ENCODE data around the gene FUT4. TPM values are rescaled to one million over a fixed set of nuclear protein-coding genes. Genes with fewer than 3 reads are reported as not detected.
A peak's percentile ranks its signal among the peaks of the same experiment; 100 is the strongest.
"Not testable (repeated sequence)": the region's sequence is repeated elsewhere in the genome, so short reads cannot be mapped to it uniquely, and the experiment has no call there.

FUT4 gene
- total RNA-seq, 1 experiment from 2014 or later: 5.8 TPM

DNA sequence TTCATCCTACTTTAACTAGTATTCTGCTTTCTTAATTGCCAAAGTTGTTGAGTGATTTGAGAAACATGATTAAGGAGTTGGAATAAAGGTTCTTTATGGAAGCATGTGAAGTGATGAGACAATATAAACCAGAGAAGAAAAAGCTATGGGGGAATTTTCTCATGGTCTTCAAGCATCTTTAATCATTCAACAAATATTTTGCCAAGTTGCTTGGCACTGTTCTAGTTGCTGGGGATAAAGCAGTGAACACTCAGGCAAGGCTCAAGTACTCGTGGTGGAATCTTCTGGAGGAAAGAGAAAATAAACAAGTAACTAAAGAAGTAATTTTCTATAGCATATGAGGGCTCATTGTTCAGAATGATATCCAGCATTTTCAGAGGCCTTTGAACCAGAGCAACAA is 14.3 kb downstream of the FUT4 start:
- DNase-seq (ENCODE audit: low read depth): no peak
- in situ Hi-C loops (cut with HindIII; ENCODE audit: low pct_unique_long_range_greater_than_20kb, low sequenced_read_pairs): no loop called here

DNA sequence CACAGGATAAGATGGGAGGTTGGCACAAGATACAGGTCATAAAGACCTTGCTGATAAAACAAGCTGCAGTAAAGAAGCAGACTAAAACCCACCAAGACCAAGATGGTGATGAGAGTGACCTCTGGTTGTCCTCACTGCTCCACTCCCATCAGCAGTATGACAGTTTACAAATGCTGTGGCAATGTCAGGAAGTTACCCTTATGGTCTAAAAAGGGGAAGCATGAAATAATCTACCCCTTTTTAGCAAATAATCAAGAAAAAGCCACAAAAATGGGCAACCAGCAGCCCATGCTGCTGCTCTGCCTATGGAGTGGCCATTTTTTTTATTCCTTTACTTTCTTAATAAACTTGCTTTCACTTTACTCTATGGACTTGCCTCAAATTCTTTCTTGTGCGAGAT is 14.7 kb downstream of the FUT4 start:
- DNase-seq (ENCODE audit: low read depth): no peak
- in situ Hi-C loops (cut with HindIII; ENCODE audit: low pct_unique_long_range_greater_than_20kb, low sequenced_read_pairs): no loop called here

GRCh38 chr11:94558932-94559331 is 15.2 kb downstream of the FUT4 start:
- no peak for DNase-seq (ENCODE audit: low read depth)
- in situ Hi-C loops (cut with HindIII; ENCODE audit: low pct_unique_long_range_greater_than_20kb, low sequenced_read_pairs): no loop called here

DNA sequence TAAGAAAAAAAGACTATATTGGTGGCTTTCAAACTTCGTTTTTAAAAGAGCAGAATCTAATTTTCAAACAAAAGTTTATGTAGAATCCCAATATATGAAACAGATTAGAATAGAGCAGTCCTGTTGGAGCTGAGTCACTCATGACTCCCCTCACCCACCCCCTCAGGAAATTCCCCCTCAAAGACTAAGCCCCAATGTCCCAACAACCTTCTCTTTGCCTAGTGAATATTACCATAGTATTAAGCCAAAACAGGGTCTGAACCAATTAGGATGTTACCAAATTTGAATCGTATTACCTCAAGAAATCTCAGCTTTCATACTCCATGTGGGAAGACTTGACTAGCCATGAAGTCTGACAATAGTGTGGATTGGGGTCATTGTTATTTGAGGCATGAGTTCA is 15.6 kb downstream of the FUT4 start:
- DNase-seq (ENCODE audit: low read depth): no peak
- in situ Hi-C loops (cut with HindIII; ENCODE audit: low pct_unique_long_range_greater_than_20kb, low sequenced_read_pairs): no loop called here

- in situ Hi-C loops (cut with HindIII; ENCODE audit: low pct_unique_long_range_greater_than_20kb, low sequenced_read_pairs): no loop called here
These were observed 17.1 kb downstream of the FUT4 start for GRCh38 chr11:94560834-94561233.

GRCh38 chr11:94563176-94563847 is 19.6 kb downstream of the FUT4 start:
- DNase-seq (ENCODE audit: low read depth): peak; percentile 37
- in situ Hi-C loops (cut with HindIII; ENCODE audit: low pct_unique_long_range_greater_than_20kb, low sequenced_read_pairs): no loop called here

More at GRCh38 chr11:94560834-94561233, 17.1 kb downstream of the FUT4 start:
- DNase-seq (ENCODE audit: low read depth): no peak

DNA sequence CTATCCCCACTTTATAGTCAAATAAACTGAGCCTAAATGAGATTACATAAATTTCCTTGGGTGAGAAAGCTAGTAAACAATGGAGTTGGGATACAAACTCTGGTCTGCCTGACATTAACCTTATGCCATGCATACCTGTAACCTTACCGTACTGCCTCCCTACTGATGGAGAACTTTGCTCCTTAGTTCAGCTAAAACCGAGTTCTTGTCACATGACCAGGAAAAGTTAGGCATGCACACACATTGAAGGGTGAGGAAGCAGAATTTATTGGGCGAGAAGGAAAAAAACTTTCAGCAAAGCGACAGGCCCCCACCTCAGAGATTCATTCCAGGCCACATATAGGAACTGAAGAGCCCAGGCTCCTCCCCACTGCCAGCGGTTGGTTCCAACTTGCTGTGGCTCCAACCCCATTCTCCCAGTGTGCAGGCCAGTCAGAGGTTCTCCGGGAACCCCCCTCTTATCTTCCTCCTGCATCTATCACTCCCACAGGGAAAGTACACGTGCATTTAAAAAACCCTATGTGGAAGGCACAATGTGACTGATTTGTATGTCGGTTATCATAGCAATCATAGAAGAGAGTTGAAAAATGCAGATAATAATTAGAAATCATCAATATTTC is 20.2 kb downstream of the FUT4 start:
- DNase-seq (ENCODE audit: low read depth): peak; percentile 35
- in situ Hi-C loops (cut with HindIII; ENCODE audit: low pct_unique_long_range_greater_than_20kb, low sequenced_read_pairs): no loop called here

DNA sequence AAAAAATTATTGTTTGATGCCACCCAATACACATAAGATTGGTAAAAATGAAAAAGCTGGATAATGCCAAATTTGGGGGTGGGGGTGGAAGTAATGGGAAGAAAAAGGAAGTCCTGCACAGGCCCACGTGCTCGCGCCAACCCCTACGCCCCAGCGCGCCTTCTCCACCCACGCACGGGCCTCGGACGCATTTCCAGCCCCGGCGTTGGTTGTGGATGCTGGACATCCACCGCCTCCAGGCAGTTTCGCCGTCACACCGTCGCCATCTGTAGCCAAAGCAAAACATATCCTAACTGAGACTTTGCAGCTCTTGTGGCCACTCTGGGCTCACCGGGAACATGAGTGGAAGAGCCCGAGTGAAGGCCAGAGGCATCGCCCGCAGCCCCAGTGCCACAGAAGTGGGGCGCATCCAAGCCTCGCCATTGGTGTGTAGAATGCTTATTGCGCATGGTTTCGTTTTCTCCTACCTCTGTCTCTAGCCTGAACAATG is 23.5 kb downstream of the FUT4 start, which contains the start of gene PIWIL4:
TSS of gene PIWIL4 (plus strand) at position 188 of the 490 bp plus-strand sequence. CDS start at position 339, 151 bp downstream.
- in situ Hi-C loops (cut with HindIII; ENCODE audit: low pct_unique_long_range_greater_than_20kb, low sequenced_read_pairs): no loop called here
- no peak for DNase-seq (ENCODE audit: low read depth)

DNA sequence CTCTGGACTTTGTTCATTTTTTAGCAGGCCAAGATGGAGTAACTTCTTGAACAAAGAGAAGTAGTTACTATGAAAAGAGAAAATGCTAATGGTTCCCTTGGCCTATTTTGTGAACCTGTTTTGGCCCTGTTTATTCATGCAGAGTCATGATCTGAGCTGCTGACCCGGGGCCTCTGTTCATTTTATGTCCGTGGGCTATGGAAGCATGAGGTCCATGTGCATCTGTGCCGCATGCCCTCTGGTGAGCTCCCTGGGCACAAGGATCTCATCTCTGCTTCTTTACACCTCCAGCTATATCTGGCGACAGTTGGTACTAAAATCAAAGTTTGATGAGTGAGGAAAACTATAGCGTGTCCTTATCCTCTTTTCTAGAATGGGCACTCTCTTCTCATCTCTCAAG is 24.5 kb downstream of the FUT4 start:
- in situ Hi-C loops (cut with HindIII; ENCODE audit: low pct_unique_long_range_greater_than_20kb, low sequenced_read_pairs): no loop called here
- no peak for DNase-seq (ENCODE audit: low read depth)

DNA sequence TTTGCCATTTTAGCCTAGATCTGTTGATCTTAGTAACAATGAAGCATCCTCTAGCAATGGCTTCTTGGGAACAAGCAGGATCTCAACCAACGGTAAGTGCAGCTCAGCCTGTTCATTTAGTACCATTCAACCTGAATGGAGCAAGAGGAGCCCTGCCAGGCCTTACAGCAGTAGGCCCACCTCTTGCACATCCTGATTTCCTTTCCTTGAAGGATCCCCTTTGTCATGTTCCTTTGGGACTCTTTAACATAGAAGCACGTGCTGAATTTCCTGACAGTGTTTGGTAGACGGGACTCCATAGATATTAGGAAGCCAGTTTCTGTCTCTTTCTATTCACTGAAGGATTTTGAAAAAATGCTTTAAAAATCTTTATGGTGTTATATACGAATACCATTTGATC is 25.0 kb downstream of the FUT4 start:
- no peak for DNase-seq (ENCODE audit: low read depth)
- in situ Hi-C loops (cut with HindIII; ENCODE audit: low pct_unique_long_range_greater_than_20kb, low sequenced_read_pairs): no loop called here

GRCh38 chr11:94572975-94573374 is 29.3 kb downstream of the FUT4 start:
- DNase-seq (ENCODE audit: low read depth); in situ Hi-C loops (cut with HindIII; ENCODE audit: low pct_unique_long_range_greater_than_20kb, low sequenced_read_pairs): not testable (repeated sequence)

- no peak for DNase-seq (ENCODE audit: low read depth)
- in situ Hi-C loops (cut with HindIII; ENCODE audit: low pct_unique_long_range_greater_than_20kb, low sequenced_read_pairs): no loop called here
These were observed 30.7 kb downstream of the FUT4 start for GRCh38 chr11:94574193-94574961.

DNA sequence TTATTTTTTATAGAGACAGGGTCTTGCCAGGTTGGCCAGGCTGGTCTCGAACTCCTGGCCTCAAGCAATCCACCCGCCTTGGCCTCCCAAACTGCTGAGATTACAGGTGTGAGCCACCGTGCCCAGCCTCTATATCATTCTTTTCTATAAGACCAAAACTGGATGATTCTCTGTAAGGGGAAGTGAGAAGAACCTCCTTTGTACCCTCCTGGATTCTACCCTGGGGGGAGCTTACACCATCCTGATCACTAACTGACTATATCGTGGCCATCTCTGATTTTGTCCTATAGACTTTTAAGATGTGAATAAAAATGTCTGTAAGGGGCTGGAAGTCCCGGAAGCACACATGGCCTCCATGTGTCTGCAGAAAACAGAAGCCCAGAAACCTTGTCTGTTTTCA is 32.6 kb downstream of the FUT4 start:
- in situ Hi-C loops (cut with HindIII; ENCODE audit: low pct_unique_long_range_greater_than_20kb, low sequenced_read_pairs): no loop called here
- DNase-seq (ENCODE audit: low read depth): no peak

DNA sequence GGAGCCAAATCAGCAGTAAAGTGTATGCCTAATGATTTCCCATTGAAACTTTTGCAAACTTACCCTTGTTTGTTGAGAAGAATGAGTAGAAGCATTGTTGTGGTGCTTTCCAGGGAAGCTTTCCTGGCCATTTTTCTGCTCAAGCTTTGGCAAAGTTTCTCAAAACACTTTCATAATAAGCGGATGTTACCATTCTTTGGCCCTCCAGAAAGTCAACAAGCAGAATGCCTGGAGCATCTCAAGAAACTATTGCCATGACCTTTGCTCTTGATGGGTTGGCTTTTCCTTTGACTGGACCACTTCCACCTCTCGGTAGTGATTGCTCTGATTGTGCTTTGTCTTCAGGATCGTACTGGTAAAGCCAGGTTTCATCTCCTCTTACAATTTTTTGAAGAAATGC is 34.1 kb downstream of the FUT4 start:
- no peak for DNase-seq (ENCODE audit: low read depth)
- in situ Hi-C loops (cut with HindIII; ENCODE audit: low pct_unique_long_range_greater_than_20kb, low sequenced_read_pairs): no loop called here

DNA sequence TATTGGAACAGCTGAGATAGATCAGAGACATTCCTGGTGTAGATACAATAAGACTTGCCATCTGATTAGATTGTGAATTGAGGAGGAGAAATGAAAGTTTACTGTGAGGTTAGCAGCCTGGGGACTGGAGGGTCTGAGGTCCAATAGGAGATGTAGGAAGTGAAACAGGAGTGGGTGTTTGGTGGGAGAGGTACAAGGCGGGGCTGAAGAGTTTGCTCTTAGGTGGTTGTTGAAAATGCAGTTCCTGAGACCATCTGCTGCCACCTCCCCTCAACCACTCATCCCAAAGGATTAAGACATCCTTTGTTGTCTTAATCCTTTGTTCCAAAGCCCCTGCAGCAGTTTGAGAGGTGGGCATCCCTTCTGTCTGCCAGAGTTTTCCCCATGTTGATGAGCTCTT is 38.2 kb downstream of the FUT4 start:
- DNase-seq (ENCODE audit: low read depth): no peak
- in situ Hi-C loops (cut with HindIII; ENCODE audit: low pct_unique_long_range_greater_than_20kb, low sequenced_read_pairs): no loop called here

GRCh38 chr11:94583213-94583865 is 39.6 kb downstream of the FUT4 start:
- in situ Hi-C loops (cut with HindIII; ENCODE audit: low pct_unique_long_range_greater_than_20kb, low sequenced_read_pairs): no loop called here
- no peak for DNase-seq (ENCODE audit: low read depth)

GRCh38 chr11:94583866-94584500 is 40.3 kb downstream of the FUT4 start:
- DNase-seq (ENCODE audit: low read depth): no peak
- in situ Hi-C loops (cut with HindIII; ENCODE audit: low pct_unique_long_range_greater_than_20kb, low sequenced_read_pairs): no loop called here

GRCh38 chr11:94584978-94585377 is 41.3 kb downstream of the FUT4 start:
- in situ Hi-C loops (cut with HindIII; ENCODE audit: low pct_unique_long_range_greater_than_20kb, low sequenced_read_pairs): no loop called here
- no peak for DNase-seq (ENCODE audit: low read depth)

All from Caki2 (cell line).